ENCODE results near the gene OLA1. TPM values are rescaled to one million over a fixed set of nuclear protein-coding genes. Genes with fewer than 3 reads are reported as not detected.

The OLA1 gene
- total RNA-seq, 2 experiments from 2014 or later = 143 to 154 TPM

GRCh38 chr2:174184504-174184903 lies 63.8 kb downstream of the OLA1 start:
- POLR2A ChIA-PET = no interaction called here
- CTCF ChIA-PET = no interaction called here

- CTCF ChIA-PET = interaction anchor here (0.6 kb wide), 1 partner anchor 245 kb away, joined by 6 read pairs; no protein-coding TSS in a partner anchor
- POLR2A ChIA-PET = no interaction called here
Observed at GRCh38 chr2:174183076-174183475, 65.3 kb downstream of the OLA1 start.

- ChIA-PET POLR2A (no interaction called here), CTCF (no interaction called here)
Observed at GRCh38 chr2:174181368-174181767, 67.0 kb downstream of the OLA1 start.

GRCh38 chr2:174180726-174181236 lies 67.6 kb downstream of the OLA1 start:
- ChIA-PET POLR2A (no interaction called here), CTCF (no interaction called here)

GRCh38 chr2:174180165-174180724 lies 68.1 kb downstream of the OLA1 start:
- POLR2A ChIA-PET = no interaction called here
- CTCF ChIA-PET = no interaction called here

GRCh38 chr2:174177316-174177890 lies 70.9 kb downstream of the OLA1 start:
- CTCF ChIA-PET = no interaction called here
- POLR2A ChIA-PET = no interaction called here

- POLR2A ChIA-PET = no interaction called here
- CTCF ChIA-PET = no interaction called here
Observed at GRCh38 chr2:174176898-174177297, 71.4 kb downstream of the OLA1 start.

- ChIA-PET CTCF (no interaction called here), POLR2A (no interaction called here)
Observed at GRCh38 chr2:174174741-174175140, 73.6 kb downstream of the OLA1 start.

- ChIA-PET POLR2A (no interaction called here), CTCF (interaction anchor here (1.0 kb wide), 1 partner anchor 9 kb away, joined by 3 read pairs; no protein-coding TSS in a partner anchor)
Observed at GRCh38 chr2:174172802-174173355, 75.5 kb downstream of the OLA1 start.

- ChIA-PET POLR2A (no interaction called here), CTCF (interaction anchor here (1.3 kb wide), 1 partner anchor 14 kb away, joined by 3 read pairs; no protein-coding TSS in a partner anchor)
Observed at GRCh38 chr2:174171686-174172445, 76.5 kb downstream of the OLA1 start.

- POLR2A ChIA-PET = no interaction called here
- CTCF ChIA-PET = no interaction called here
Observed at GRCh38 chr2:174169372-174169771, 79.0 kb downstream of the OLA1 start.

GRCh38 chr2:174166261-174166660 lies 82.1 kb downstream of the OLA1 start:
- CTCF ChIA-PET = no interaction called here
- POLR2A ChIA-PET = no interaction called here

GRCh38 chr2:174161490-174161889 lies 86.8 kb downstream of the OLA1 start:
- CTCF ChIA-PET = no interaction called here

GRCh38 chr2:174158003-174158402 lies 90.3 kb downstream of the OLA1 start:
- ChIA-PET CTCF (interaction anchor here (0.8 kb wide), 1 partner anchor 13 kb away, joined by 3 read pairs; no protein-coding TSS in a partner anchor), POLR2A (no interaction called here)

More at GRCh38 chr2:174161490-174161889, 86.8 kb downstream of the OLA1 start:
- POLR2A ChIA-PET = no interaction called here

- ChIA-PET POLR2A (no interaction called here), CTCF (no interaction called here)
Observed at GRCh38 chr2:174157053-174157452, 91.3 kb downstream of the OLA1 start.

GRCh38 chr2:174153757-174154680 lies 94.3 kb downstream of the OLA1 start:
- CTCF ChIA-PET = no interaction called here
- POLR2A ChIA-PET = no interaction called here

GRCh38 chr2:174149530-174149929 lies 98.8 kb downstream of the OLA1 start:
- ChIA-PET POLR2A (no interaction called here), CTCF (no interaction called here)

- ChIA-PET CTCF (no interaction called here), POLR2A (no interaction called here)
Observed at GRCh38 chr2:174148833-174149232, 99.5 kb downstream of the OLA1 start.

GRCh38 chr2:174145827-174146226 lies 102.5 kb downstream of the OLA1 start:
- ChIA-PET POLR2A (no interaction called here), CTCF (interaction anchor here (0.6 kb wide), 1 partner anchor 244 kb away, joined by 4 read pairs; no protein-coding TSS in a partner anchor)

GRCh38 chr2:174142290-174142689 lies 106.0 kb downstream of the OLA1 start:
- CTCF ChIA-PET = no interaction called here
- POLR2A ChIA-PET = no interaction called here
